Measurements from ENCODE around the gene DRC1.

DRC1 gene

DNA sequence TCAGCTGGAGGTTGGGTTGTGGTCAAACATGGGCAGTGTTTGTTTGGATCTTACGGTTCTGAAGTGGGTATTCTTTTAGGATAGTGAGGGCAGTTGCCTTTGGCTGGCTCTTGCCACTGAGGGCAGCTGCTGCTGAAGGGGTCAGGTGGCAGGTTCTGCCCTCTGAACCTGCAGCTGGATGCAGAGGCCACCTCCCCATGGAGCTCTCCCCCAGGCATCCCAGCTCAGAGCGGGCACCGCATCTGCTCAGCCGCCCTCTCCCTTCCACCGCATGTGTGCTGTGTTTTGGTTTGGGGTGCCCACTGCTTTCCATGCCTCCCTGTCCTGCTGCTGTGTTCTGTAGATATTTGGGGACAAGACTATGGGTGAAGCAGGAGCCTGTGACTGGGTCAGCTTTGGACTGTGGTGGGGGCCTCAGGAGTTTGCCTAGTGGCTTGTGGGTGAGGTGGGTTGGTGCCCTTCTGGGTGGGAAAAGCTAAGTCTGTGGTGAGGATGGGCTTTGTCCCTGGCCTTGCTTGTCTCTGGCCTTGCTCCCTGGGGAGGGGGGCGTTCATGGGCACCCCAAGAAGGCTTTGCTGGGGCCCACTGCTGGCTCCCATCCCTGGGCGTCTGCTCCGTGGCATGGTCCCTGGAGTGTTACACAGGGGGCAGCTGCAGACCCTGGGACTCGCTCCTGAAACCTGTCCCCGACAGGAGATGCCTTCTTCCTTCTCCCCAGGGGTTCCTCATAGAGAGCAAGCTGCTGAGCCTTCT, 47.7 kb downstream of the DRC1 start:
- DNase-seq = no peak

DNA sequence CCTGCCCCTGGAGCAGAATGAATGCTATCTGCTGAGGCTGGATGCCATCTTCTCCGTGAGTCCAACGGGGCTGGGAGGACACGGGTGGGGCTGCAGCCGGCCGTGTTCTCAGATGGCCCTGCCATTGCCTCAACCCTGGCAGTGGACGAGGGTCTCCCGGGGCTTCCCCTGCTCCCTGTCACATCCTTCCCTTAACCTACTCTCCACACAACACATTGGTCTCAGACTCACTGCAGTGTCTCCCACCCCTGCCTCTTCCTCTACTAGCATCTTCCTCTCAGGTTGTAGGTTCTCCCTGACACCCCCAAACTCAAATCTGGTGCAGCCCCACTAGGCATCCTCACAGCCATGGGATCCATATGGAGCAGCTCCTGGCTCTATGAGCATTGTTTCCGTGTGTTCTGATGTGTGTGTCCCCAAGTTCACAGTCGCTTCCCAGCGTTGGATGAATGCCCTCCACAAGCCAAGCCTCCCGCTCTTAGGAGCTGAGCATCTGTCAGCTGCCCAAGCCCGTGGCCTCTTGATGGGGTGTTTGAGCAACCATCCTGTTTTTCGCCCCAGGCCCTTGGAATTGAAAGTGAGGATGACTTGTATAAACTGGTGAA, 48.4 kb downstream of the DRC1 start:
- no peak for DNase-seq

- no peak for DNase-seq
These were observed 50.0 kb downstream of the DRC1 start for GRCh38 chr2:26451700-26452099.

GRCh38 chr2:26453421-26454329, 52.0 kb downstream of the DRC1 start:
- DNase-seq = no peak

DNA sequence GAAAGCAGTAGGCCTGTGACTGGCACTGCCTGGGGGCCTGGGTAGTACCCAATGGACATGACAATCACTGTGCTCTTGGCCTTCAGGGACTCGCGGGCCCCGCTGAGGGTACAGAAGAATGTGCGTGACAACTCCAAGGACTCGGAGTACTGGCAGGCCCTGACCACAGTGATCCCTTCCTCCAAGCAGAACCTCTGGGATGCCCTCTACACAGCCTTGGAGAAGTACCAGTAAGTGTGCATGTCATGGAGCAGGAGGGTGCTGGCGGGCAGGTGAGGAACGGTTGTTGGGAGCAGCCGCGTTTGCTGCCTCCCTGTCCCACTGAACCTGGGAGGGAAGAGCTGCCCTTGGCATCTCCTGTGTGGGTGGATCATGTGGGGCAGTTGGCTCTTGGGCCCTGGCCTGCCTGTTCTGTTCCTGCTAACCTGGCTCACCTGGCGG, 52.9 kb downstream of the DRC1 start:
- no peak for DNase-seq

DNA sequence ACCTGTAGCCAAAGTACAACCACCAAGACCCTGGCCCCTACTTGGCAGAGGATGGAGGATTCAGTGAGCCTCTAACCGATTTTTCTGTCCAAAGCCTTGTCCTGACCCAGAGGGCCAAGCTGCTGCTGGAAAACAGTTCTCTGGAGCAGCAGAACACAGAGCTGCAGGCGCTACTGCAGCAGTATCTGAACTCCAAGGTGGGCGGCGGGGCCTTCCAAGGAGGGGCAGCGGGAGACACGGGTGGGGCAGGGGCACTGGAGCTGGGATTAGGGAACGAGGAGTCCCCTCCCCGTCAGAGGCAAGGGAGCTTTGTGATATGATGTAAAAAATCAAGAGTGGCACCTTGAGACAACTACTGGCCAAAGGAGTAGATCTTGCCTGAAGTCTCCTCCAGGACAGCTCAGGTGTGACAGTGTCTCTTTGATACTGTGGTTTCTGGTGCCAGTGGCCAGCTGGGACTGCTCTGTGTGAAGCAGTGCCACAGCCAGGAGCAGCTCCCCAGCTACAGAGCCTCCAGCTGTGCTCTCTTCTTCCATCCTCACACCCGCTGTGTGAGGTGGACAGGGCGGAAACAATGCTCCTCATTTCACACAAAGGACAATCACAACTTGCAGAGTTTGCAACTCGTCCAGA, 53.4 kb downstream of the DRC1 start:
- DNase-seq = no peak

DNA sequence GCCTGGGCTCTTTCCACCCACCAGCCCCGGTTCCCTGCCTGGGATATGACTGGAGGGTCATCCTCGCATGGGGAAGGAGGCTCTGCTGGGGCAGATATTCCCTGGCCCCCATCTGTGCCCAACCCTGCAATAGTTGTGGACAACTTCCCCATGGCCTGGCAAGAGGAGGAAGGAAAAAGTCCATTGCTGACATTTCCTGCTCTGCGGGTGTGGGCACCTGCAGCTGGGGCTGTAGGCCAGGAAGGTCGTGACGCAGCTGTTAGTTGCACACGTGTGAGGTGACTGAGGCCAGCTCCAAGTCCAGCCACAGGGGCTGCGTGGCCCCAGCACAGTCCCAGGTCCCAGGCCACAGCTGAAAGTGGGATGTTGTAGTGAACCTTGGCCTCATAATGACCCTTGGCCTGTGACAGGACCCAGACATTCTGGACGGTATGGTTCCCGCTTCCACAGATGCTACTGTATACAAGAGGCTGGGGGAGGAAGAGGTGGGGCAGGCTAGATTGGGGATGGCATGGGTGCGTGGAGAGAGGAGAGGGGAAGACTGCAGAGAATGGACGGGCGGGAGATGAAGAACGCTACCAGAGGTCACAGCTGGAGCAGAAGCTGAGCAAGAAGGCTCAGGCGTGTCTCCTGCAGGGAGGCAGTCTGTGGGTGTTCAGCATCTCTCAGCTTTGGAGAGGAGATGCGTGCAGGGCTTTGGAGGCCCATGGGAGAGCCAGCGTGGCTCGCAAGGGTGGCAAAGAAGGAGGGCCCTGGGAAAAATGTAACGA, 54.1 kb downstream of the DRC1 start:
- no peak for DNase-seq

GRCh38 chr2:26456440-26457250, 54.9 kb downstream of the DRC1 start:
- DNase-seq = no peak

DNA sequence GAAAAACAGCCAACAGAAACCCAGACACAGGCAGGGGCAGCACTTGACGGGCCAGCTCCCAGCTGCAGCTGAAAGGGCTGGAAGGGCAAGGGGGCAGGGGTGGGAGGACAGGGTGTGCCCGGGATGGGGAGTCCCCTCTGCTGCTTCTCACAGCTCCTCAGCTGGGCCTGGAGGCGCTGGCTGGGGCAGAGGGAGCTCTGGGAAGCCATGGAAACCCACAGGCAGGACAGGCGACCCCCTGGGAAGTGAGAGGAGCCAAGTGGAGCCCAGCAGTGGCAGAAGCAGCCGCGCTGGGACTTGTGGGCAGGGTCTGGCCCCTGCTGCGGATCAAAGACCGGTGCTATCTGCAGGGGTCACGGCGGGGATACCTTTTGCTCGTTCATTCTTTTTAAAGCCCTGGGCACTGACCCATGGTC, 55.5 kb downstream of the DRC1 start:
- no peak for DNase-seq

DNA sequence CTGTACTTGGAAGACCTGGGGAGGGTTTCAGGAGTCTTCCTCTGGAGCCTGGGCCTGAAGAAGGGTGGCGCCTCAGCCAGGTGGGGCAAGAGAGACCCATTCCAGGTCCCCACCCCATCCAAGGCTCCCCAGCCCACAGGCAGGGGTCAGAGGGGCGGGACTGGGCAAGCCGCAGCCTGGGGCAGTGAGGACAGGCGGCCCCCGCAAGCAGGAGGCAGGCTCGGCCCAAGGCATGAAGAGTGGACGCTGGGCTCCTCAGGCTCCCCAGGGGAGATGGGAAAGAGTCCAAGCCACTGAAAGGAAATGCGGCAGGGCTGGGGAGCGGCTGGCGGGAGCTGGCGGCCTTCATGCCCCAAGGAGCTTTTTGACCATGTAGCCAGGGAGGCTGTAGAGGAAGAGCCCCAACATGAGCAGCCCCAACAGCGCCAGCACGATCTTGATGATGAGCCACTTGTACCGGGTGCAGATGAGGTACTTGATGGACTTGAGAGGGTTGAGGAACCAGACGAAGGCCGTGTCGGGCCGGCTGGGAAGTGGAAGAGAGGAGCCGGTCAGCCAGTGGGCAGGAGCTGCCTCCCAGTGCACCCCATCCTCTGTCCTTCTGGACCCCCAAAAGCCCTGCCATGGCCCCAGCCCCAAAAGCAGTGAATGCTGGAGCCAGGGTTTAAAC, 56.1 kb downstream of the DRC1 start:
- DNase-seq = no peak

- DNase-seq = no peak
These were observed 56.8 kb downstream of the DRC1 start for GRCh38 chr2:26458365-26459042.

DNA sequence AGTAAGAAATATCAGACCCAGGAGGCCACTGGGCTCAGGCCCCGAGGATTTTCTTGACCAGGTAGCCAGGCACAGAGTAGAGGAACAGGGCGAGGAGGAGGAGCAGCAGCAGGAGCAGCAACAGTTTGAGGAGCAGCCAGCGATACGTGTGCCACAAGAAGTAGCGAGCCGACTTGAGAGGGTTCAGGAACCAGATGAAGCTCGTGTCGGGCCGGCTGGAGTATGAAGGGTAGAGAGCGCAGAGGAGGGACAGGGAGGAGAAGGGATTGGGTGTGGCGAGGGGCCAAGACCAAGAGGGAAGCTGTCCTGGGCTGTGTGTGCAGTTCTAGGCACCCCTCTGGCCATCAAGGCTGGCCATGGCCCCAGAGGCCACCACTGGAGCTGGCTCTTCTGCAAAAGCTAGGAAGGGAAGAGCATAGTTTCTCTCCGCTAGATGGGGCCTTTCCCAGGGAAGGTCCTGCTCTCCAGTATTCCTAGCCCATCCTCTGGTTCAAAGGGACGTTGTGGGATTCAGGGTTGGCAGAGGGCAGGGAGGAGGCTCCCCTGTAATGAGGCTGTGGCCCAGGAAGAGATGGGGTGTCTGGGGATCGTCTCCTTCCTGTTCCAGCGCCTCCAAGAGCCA, 58.4 kb downstream of the DRC1 start:
- no peak for DNase-seq

- DNase-seq = no peak
These were observed 58.9 kb downstream of the DRC1 start for GRCh38 chr2:26460613-26461031.

- DNase-seq = no peak
These were observed 59.9 kb downstream of the DRC1 start for GRCh38 chr2:26461601-26462023.

GRCh38 chr2:26462100-26462499, 60.4 kb downstream of the DRC1 start:
- no peak for DNase-seq

- DNase-seq = no peak
These were observed 61.0 kb downstream of the DRC1 start for GRCh38 chr2:26462511-26463243.

GRCh38 chr2:26463244-26464192, 61.8 kb downstream of the DRC1 start:
- DNase-seq = no peak

Measured in CD4-positive, alpha-beta T cell treated with Interleukin-21 for 1 hour (primary cell).